PC-3 (cell line): ENCODE data around the gene BPGM.
"Not testable (repeated sequence)": the region's sequence is repeated elsewhere in the genome, so short reads cannot be mapped to it uniquely, and the experiment has no call there.

Experiments
- CTCF ChIP-seq: fragments of 300-600 bp; sonication (generic); conservative IDR thresholded peaks from 2 replicates; pipeline ENCODE4 v1.5.1; 2017; ENCODE audit warnings: antibody characterized with exemption, low read depth, mild to moderate bottlenecking, low read length
- EZH2 ChIP-seq: fragments of 300-600 bp; sonication (generic); IDR thresholded peaks from one replicate; pipeline ENCODE4 v1.6.1; 2017; ENCODE audit warnings: antibody characterized with exemption, mild to moderate bottlenecking, low read length; ENCODE audit not compliant: unreplicated experiment

- TF ChIP-seq CTCF, EZH2: not testable (repeated sequence)
These were observed 42.9 kb downstream of the BPGM start for GRCh38 chr7:134689550-134689949.
